NT2/D1 (cell line): ENCODE results near the gene NAPG.
"Not testable (repeated sequence)": the region's sequence is repeated elsewhere in the genome, so short reads cannot be mapped to it uniquely, and the experiment has no call there.

Source experiments
- SUZ12 ChIP-seq: IDR thresholded peaks from 2 replicates; pipeline ENCODE4 v1.6.1; 2011; ENCODE audit not compliant: insufficient read length, insufficient read depth; ENCODE audit errors: extremely low read depth
- ZNF274 ChIP-seq: IDR thresholded peaks from 2 replicates; pipeline ENCODE4 v1.6.1; 2011; ENCODE audit warnings: mild to moderate bottlenecking, low read depth, low read length

- TF ChIP-seq ZNF274, SUZ12: not testable (repeated sequence)
These were observed 74.9 kb downstream of the NAPG start for GRCh38 chr18:10600701-10601100.
